Heart left ventricle (tissue), 16 donors: ENCODE measurements around the gene CAMSAP2. TPM values are rescaled to one million over a fixed set of nuclear protein-coding genes. Genes with fewer than 3 reads are reported as not detected.

Experiments
- ATAC-seq, 4 donors: fragments of 200-7000 bp; cut with Tn5 transposase; one replicate each; pipeline ENCODE4 v1.9.1; 2020 to 2022; ENCODE audit warnings: moderate library complexity in 4 of 4, mild to moderate bottlenecking in 3 of 4, moderate number of reproducible peaks in 1 of 4
- DNase-seq, 5 donors: peaks; one replicate each; pipeline ENCODE4 v3.0.0-alpha.2; 2020
- H3K27ac ChIP-seq, 12 donors: fragments of 200-600 bp; sonication (generic) in 4 of 12; one replicate each; pipeline versions ENCODE4 v1.5.0 to v1.8.0; 2016 to 2022; ENCODE audit warnings: mild to moderate bottlenecking in 2 of 12
- H3K27me3 ChIP-seq, 9 donors: fragments of 200-600 bp; sonication (generic) in 2 of 9; one replicate each; pipeline versions ENCODE4 v1.5.1 to v1.8.0; 2016 to 2022; ENCODE audit warnings: mild to moderate bottlenecking in 3 of 9
- H3K36me3 ChIP-seq, 9 donors: fragments of 200-600 bp; sonication (generic) in 2 of 9; one replicate each; pipeline versions ENCODE4 v1.5.0 to v1.8.0; 2018 to 2022; ENCODE audit warnings: mild to moderate bottlenecking in 2 of 9
- H3K4me1 ChIP-seq, 12 donors: fragments of 200-600 bp; sonication (generic) in 4 of 12; one replicate each; pipeline versions ENCODE4 v1.5.0 to v1.8.0; 2016 to 2022; ENCODE audit warnings: mild to moderate bottlenecking in 3 of 12
- H3K4me3 ChIP-seq, 12 donors: fragments of 200-600 bp; sonication (generic) in 4 of 12; one replicate each; pipeline versions ENCODE4 v1.5.0 to v1.8.0; 2017 to 2022; ENCODE audit warnings: mild to moderate bottlenecking in 9 of 12, moderate library complexity in 4 of 12
- H3K9me3 ChIP-seq, 12 donors: fragments of 200-600 bp; sonication (generic) in 4 of 12; one replicate each; pipeline versions ENCODE4 v1.5.0 to v1.8.0; 2016 to 2022; ENCODE audit warnings: mild to moderate bottlenecking in 1 of 12
- CTCF ChIP-seq, 12 donors: fragments of 200-600 bp; sonication (generic) in 4 of 12; IDR thresholded peaks; one replicate each; pipeline versions ENCODE4 v1.5.0 to v1.8.0; 2018 to 2022; ENCODE audit warnings: antibody characterized with exemption in 12 of 12, mild to moderate bottlenecking in 5 of 12
- POLR2A ChIP-seq, 2 donors: fragments of 450-650 bp; IDR thresholded peaks; one replicate each; pipeline ENCODE4 v1.6.1; 2017; ENCODE audit warnings: antibody characterized with exemption in 2 of 2, mild to moderate bottlenecking in 2 of 2, moderate library complexity in 2 of 2
- WGBS, 4 donors: extraction: QIAGEN DNeasy Blood & Tissue Kit in 2 of 4; methylation state at CpG; one replicate each; pipeline versions ENCODE4 v1.1.5 to v1.1.7; 2013 to 2018; 5-methylcytosine and 5-hydroxymethylcytosine counted together
- intact Hi-C, 10 donors: fragments of 100-400 bp; cut with DNase I; formaldehyde crosslinking; loops; one replicate each; pipeline versions ENCODE4 v1.11.1 to v1.14.2; 2022
- polyA plus RNA-seq, 2 donors: library from polyadenylated mRNA; stranded (reverse); fragments of 200-250 nt; gene quantifications; one replicate each; pipeline ENCODE4 v1.2.3, GENCODE V29; 2013
- total RNA-seq, 9 donors: library from RNA; depleted of rRNA in 2 of 9; stranded (reverse); fragments of >200 nt in 2 of 9; fragmentation: NEBNext Ultra II Directional in 3 of 9; extraction: Animal tissue kit (Norgen Biotek cat#: 25700) in 3 of 9; gene quantifications; one replicate each; pipeline versions ENCODE4 v1.1.0 to v1.2.4, GENCODE V29; 2016 to 2023
- donor health status: ischemic (EF 13 %, LVEDD 7.1; RV severe dilation, severe dysfunction).
- donor health status: healthy with polysubstance abuse.
- donor health status: DM: no; HTN: yes; CAD: no.
- donor health status: DM: no; HTN: no; CAD: no.
- donor health status: ischemic (EF 25% LVEDD 6.9; RV normal size, moderate dysfunction).
- donor health status: ischemic (EF 25% LVEDD 5.7; RV mildly dilated, moderate dysfunction).
- donor health status: healthy.
- donor health status: DM: yes; HTN: yes; CAD: no.
- donor health status: ischemic (EF 35%, LVEDD 5.7; RV mildly dilated, moderate dysfunction).
- donor health status: nonischemic (EF 11% LVEDD 7.7; RV severe dilation, severe dysfunction).
- donor health status: DM: yes; HTN: yes; CAD: no.
- donor health status: PGD.
- donor health status: ischemic (EF 29% LVEDD 5.4; RV normal size, mild dysfunction).
- donor health status: nonischemic (EF 23%, LVEDD 6.1; RV moderate dilation, normal function).

Gene CAMSAP2
- total and polyA plus RNA-seq, 11 donors = 7.0 to 53.7 (median 36.1) TPM

DNA sequence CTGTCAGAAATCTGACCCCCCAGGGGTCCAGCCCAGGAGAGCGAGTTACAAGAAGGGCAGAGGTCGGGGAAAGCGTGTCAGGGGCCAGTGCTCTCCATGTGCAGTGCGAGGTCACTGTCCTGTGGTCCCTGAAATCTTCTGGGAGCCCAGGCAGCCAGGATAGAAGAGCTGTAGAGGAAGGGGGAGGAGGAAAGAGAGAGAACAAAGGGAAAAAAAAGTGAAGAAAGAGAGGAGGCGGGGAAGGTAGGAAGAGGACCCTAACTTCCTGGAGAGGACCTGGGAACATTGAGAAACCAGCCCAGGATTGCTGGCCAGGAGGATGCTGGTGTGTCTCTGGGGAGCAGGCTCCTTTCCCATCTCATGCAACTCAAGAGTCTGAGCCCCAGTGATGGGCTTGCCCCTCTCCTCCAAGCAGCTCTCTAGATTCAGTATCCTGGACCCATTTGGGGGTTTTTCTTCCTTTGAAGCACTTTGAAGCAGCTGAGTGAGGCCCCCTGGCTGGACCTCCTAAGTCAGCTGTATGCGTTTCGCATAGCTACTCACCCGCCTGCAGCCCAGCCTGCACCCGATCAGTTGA, 149.2 kb downstream of the CAMSAP2 start:
- intact Hi-C loops = no loop called here
- no peaks in the 10 kb centered on the region for H3K36me3 ChIP-seq
- H3K4me1 ChIP-seq = peaks cover 0 to 35% (median 11%) of the 10 kb centered on the region in 12 donors
- no peak overlapping the region for H3K27ac ChIP-seq
- WGBS, 4 donors = 74 to 84% (median 81%) methylated on average over 9 of the region's 9 CpGs
- peak overlapping the region in 1 of 12 donors; percentile 15 for H3K4me3 ChIP-seq
- TF ChIP-seq CTCF (IDR thresholded peaks at IDR 0.05) (no peak), POLR2A (IDR thresholded peaks at IDR 0.05) (no peak)
- H3K27me3 ChIP-seq = peaks cover 4 to 55% (median 28%) of the 10 kb centered on the region in 9 donors
- ATAC-seq (no peak), DNase-seq (no peak)
- no peaks in the 10 kb centered on the region for H3K9me3 ChIP-seq

- H3K36me3 ChIP-seq = no peaks in the 10 kb centered on the region
- peaks cover 0 to 35% (median 11%) of the 10 kb centered on the region in 12 donors for H3K4me1 ChIP-seq
- H3K4me3 ChIP-seq = peak overlapping the region in 1 of 12 donors; percentile 15
- ATAC-seq (peak in 2 of 4 donors; percentile 41 to 45), DNase-seq (no peak)
- H3K27me3 ChIP-seq = peaks cover 4 to 50% (median 28%) of the 10 kb centered on the region in 9 donors
- intact Hi-C loops = no loop called here
- no peaks in the 10 kb centered on the region for H3K9me3 ChIP-seq
- 64 to 75% (median 74%) methylated on average over 7 of the region's 7 CpGs for WGBS, 4 donors
- TF ChIP-seq CTCF (IDR thresholded peaks at IDR 0.05) (no peak), POLR2A (IDR thresholded peaks at IDR 0.05) (no peak)
- no peak overlapping the region for H3K27ac ChIP-seq
Observed at GRCh38 chr1:200888349-200888838, 149.7 kb downstream of the CAMSAP2 start.

- ATAC-seq (no peak), DNase-seq (no peak)
- peaks cover 4 to 46% (median 31%) of the 10 kb centered on the region in 9 donors for H3K27me3 ChIP-seq
- H3K4me3 ChIP-seq = no peak overlapping the region
- H3K4me1 ChIP-seq = peaks cover 0 to 35% (median 11%) of the 10 kb centered on the region in 12 donors
- H3K9me3 ChIP-seq = no peaks in the 10 kb centered on the region
- WGBS, 4 donors = 94 to 100% (median 99%) methylated on average over 2 of the region's 2 CpGs
- no peak for TF ChIP-seq POLR2A (IDR thresholded peaks at IDR 0.05)
- TF ChIP-seq CTCF (IDR thresholded peaks at IDR 0.05) = no peak
- H3K27ac ChIP-seq = no peak overlapping the region
- no peaks in the 10 kb centered on the region for H3K36me3 ChIP-seq
- intact Hi-C loops = no loop called here
Observed at GRCh38 chr1:200889571-200889970, 150.9 kb downstream of the CAMSAP2 start.

GRCh38 chr1:200890027-200890426, 151.3 kb downstream of the CAMSAP2 start:
- intact Hi-C loops = loop anchor here in 1 of 10 donors (5.0 kb wide), 1 partner anchor 152 kb away; no protein-coding TSS in a partner anchor
- TF ChIP-seq POLR2A (IDR thresholded peaks at IDR 0.05) (no peak), CTCF (IDR thresholded peaks at IDR 0.05) (no peak)

More at GRCh38 chr1:200890027-200890426, 151.3 kb downstream of the CAMSAP2 start:
- Histone ChIP-seq H3K27me3 (peaks cover 4 to 46% (median 31%) of the 10 kb centered on the region in 9 donors), H3K4me1 (peaks cover 0 to 35% (median 11%) of the 10 kb centered on the region in 12 donors), H3K9me3 (no peaks in the 10 kb centered on the region), H3K27ac (no peak overlapping the region), H3K4me3 (no peak overlapping the region), H3K36me3 (no peaks in the 10 kb centered on the region)
- DNase-seq (no peak), ATAC-seq (no peak)
- WGBS, 4 donors = 96 to 98% (median 97%) methylated on average over 15 of the region's 15 CpGs
